Inferior parietal cortex (tissue), 1 donor: Measurements from ENCODE around the gene KCNQ1.

Source experiments
- DNase-seq: peaks from one replicate; pipeline ENCODE4 v3.0.0-alpha.2; 2016; ENCODE audit errors: extremely low spot score

The KCNQ1 gene

DNA sequence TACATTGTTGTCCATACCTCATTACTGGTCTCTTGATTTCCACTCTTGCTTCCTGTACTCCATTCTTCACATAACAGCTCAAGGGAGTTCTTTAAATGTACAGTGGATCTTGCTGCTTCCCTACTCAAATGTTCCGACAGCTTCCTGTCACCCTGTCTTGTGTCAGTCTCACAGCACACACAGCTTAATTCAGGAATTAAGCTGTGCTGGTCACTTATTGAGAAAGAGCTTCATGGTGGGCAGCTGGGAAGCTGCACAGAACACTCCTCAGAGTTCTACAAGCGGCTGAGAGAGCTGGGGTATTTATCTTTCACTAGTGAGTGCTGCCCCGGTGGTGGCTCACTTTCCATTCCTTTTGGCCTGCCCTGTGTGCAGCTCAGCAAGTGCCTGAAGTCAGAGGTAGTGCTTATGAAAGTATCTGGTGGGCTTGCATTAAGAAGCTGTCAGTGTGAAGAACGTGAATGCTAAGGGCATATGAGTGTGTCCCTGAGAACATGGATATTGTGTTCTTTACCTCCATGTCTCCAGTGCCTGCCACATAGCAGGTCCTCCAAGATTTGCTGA, 206.3 kb downstream of the KCNQ1 start:
- no peak for DNase-seq

DNA sequence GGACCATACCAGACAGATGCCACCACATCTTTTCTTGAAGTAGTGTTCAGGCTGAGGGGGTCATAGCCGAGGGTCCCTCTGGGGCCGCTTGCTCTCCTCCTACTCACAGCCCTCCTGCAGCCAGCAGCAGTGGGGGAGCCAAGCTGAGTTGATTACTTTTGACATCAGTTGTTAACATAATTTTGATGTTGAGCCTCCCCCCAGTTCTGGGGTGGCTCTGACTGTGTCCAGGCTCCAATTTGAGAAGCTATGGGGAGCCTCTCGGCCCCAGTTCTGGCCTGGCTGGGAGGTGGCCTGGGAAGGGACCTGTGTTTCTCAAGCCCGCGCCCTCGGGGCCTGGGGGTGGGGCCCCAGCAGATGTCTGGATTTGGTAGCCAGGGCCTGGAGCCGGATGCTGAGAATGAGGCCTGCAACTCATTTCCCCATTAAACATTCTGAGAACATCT, 207.0 kb downstream of the KCNQ1 start:
- no peak for DNase-seq

DNA sequence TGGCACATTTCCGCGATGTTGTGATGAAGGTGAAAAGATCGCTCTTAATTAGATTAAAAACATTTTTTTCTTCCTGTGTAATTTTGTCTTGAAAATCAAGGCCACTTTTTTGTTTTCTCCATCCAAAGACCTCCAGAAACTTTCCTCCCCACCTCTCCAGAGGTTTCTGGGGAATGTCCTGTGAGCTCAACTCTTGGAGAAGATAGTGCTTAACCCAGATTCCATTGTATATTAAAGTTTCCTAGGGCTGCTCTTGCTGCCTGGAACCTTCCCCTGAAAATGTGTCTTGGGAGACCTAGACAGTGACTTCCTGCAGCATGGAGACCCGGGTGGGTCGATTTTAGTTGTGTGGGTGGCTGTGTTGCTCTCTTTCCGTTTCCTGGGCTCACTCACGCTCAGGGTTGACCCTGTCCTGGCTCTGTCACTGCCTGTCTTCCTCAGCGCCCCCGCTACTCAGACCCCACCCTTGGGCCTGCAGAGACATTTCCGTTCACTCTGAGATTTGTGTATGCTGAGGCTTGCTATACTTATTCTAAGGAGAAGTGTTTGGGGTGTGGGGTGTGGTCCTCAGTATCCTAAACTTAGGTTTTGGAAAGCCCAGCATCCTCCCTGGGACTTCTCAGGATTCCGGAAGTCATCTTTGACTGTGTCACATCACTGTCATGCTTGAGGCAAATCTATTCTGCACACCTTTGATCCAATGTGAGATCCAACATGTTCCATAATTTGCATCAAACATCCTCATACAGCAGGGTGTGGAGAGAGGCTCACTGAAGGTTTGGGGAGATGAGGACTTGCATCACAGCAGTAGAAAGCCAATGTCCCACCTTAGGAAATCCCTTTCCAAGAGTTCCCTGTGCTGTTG, 207.8 kb downstream of the KCNQ1 start:
- DNase-seq = no peak

DNA sequence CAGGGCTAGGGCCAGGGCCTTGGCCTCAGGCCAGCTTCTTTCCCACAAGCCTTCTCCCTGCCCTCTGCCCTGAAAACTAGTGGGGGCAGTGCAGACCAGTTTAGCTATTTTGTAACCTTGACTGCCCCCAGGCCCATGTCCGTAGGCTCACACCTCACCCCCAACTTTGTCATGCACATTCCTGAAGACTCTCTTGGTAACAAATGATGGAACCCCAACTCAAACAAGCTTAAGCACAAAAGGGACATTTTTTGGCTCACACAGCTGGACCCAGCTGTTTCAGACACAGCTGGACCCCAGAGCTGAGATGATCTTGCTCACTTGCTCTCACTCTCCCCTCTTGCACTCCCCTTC, 208.4 kb downstream of the KCNQ1 start:
- DNase-seq = no peak

DNA sequence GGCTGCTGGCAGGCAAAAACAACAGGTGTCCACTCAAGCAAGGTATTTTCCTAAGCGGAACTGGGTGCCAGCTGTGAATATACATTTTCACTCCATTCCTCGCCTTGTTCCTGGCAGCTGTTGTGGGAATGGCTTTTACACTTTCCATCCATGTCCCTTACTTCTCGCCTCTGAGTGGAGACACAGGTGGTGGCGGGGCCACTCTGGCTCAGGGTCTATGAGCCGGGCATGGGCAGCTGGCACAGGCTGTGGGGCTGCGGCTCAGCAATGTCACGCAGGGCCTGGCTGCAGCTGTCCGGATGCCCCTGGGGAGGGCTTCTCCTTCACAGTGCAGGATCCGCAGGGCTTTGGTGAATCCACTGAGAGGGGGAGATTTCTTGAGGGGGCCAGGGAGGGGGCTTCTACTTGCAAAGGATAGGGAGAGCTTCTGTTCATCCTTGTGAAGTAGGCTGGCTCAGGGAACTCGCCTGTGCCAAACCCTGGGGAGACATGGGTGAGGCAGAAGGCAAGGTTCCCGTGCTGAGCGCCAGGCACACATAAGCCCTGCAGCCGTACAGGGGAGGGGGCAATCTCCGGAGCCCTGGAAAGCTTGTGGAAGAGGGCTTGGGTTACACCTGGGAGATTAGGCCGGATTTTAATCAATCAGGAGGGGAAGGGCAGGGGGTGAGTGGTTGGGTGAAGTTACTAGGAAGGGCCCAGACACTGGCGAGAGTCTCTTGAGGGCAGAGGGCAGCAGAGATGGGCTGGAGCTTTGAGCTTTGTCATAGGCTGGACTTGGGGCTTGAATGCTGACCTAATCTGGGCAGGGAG, 209.3 kb downstream of the KCNQ1 start:
- no peak for DNase-seq

DNA sequence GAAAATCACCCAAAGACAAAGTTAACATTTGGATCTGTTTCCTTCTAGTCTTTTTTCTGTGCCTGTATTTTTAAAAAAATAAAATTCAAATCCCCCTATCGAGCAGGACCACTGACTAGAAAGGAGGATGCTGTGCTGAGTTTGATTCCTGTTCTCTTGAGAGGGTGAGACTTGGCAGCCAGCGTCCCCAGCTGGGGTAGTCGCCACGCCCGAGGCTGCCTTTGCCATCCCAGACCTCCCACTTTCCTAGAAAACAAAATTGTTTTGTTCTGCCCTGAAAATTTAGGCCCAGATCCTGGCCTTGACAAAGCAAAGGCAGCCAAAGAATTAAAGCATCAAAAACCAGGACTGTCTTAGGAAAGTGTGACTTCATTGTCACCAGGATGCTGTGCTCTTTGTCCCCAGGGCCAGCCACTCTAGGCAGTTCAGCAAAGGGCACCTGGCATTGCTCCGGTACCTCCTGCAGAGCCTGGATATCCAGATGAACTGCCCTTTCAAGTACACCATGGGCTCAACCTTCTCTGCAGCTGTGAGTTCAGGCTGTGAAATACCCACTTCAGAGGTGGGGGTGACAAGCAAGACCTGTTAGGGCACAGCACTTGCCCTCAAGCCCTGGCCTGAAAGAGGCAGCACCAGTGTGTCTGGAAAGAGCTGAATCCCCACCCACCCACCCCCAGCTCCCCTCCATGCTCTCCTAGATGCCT, 210.4 kb downstream of the KCNQ1 start:
- DNase-seq = no peak

DNA sequence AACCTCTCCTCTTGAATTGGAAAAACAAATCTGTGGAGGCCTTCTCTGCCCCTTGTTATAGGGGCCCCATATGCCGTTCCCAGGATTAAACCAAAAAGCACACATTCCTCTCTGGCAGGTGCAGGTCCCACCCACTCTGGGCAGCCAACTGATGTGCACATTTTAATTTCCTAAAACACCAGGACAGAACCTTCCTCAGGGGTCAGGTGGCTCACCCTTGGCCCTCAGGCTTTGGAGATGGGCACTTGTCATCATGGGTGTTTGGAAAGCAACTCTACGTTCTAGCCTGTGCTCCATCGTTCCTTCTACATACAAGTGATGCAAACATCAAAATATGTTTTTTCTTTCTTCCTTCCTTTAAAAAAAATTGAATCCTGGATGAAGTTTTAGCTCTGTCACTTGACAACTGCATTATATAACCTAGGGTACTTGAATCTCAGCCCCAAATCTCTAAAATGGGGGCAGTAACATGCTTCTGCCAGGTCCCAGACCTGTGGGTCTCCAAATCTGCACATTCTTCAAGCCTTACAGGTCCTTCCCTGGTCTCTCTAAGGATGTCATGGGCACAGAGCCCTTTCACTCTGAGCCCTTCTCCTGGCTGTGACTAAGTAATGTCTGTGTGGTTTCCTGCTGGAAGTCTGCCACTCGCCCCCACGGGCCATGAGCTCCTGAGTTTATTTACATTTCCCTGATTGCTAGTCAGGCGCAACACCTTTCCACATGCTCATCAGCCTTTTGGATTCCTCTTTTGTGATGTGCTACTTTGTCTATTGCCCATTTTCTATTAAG, 211.2 kb downstream of the KCNQ1 start:
- no peak for DNase-seq

DNA sequence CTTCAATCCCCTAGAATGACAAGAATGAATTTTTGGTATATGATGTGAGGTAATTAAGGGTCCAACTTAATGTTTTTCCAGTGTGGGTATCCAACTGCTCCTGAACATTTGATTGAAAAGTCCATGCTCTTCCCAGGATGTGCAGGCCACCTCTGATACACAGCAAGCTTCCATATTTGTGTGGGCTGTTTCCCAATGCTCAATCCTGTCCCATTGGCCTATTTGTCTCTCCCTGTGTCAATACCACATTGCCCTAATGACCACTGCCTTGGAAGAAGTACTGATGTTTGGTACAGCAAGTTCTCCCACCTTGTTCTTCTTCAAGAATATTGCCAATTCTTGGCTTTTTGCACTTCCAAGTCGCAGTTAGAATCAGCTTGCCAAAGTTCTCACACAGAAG, 212.1 kb downstream of the KCNQ1 start:
- no peak for DNase-seq

DNA sequence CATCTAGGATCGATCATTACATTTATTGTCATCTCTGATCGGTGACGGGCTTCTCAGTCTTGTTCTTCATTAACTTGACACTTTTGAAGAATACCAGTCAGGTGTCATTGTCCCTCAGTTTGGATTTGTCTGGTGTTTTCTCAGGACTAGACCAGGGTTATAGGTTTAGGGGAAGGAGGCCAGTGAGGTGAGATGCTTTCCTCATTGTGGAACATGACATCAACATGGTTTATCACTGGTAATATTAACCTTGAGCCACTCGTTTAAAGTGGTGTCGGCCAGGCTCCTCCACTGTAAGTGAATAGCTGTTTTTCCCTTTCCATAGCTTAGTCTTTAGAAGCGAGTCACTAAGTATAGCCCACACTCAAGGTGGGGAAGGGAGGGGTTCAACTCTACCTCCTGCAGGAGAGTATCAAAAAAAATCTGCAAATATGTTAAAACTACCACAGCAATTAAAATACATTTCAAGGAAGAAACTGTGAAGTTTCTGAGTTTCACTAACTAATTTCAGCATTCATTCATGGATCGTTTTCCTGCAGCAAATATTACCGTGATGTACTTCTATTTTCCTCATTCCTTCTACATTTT, 213.0 kb downstream of the KCNQ1 start:
- no peak for DNase-seq

DNA sequence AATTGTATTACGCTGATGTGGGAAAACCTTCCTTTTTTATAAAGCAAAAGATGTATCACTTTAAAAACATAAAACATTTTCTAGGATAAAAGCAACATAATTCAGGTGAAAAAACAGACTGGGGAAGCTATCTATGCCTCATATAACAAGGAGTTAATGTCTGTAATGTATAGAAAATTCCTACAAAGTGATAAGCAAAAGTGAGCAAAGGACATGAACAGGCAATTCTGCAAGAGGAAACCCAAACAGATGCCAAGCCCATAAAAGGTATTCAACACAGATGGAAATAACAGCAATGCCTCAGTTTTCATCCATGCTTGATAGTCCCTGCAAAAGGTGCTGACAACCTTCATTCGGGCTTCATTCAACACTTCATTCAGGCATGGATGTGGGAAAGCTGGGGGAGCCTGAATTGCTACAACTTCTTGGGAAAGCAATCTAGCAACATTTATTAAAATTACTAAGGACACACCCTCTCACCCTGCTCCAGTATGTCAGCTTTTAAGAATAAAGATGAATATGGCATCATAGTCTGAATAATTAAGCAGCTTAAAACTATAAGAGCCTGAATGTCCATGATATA, 215.6 kb downstream of the KCNQ1 start:
- DNase-seq = no peak

DNA sequence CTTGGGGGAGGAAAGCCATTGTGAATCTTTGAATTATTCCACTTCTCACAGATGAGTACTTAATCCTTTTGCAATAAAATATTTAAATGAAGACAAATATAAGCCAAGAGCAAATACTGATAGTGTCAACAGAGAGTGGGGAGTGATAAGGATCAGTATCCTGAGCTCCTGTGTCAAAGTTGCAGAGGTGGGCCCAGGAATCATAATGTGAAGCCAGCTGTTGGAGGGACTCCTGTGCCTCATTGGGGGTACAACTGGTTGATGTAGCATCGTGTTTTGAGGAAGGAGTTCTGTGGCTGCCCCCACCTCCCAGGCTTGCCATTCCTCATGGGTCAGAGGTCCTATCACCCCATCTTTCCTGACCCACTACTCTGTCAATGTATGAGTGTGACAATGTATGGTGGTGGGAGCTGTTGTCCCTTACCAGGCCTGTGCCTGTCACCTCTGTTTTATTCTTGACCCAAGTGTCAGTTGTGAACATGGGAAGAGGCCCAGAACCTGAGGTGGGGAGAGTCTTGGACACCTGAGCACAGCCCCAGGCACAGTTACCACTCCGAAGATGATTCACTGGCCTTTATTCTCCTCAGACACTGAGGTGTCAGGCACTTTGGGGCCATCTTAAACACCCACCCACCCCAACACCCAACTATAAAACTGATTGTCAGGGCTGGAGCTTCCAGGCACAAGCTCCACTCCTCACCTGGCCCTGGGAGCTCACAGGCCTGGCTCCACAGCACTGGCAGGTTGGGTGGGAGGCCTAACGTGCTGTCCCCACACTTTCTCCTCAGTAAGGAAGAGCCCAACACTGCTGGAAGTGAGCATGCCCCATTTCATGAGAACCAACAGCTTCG, 216.6 kb downstream of the KCNQ1 start:
- DNase-seq = no peak

DNA sequence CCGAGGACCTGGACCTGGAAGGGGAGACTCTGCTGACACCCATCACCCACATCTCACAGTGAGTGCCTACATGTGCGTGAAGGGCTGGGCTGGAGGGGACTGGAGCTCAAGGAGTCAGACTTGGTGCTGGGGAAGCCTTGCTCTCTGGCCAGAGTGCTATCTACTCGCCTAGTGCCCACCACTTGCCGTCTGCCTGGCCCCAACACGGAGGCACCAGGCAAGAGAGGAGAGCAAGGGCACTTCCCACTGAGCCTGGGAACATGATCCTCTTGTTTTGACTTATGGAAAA, 217.2 kb downstream of the KCNQ1 start:
- DNase-seq = no peak

DNA sequence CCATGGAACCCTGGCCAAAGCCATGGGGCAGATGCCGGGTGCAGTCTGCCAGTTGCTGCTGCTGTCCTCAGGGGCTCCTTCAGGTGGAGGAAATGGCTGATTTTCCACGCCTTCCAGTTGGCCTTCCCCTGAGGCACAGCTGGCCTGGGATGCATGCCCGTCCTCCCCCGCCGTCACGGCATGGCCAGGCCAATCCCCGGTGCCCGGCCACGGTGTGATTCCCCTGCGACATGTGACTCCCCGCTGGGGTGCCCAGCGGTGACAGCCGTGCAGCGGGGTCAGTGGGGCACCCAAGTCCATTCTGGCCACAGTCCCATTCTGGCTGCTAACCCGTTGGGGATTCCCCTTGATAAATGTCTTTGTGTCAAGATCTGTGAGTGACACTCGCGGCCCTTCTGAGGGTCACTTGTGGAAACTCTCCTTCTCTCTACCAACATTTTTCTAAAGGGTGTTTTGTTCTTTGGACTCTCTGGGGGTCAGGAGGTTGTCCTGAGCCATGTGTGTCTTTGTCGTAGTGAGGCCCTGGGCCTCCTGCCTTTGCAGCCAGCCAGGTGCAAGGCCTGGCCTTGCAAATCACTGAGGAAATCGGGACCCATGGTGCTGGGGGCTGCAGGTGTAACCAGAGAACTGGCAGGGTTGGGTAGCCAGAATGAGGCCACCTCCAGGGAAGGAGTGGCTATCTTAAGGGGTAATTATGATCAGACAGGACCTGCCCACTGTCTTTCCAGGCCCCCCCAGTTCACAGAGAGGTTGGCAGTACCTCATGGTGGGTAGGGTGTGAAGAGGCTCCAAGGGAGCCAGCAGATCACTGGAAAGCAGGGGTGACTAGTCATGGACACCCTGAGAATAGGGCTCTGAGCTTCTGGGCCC, 217.9 kb downstream of the KCNQ1 start:
- DNase-seq = no peak

DNA sequence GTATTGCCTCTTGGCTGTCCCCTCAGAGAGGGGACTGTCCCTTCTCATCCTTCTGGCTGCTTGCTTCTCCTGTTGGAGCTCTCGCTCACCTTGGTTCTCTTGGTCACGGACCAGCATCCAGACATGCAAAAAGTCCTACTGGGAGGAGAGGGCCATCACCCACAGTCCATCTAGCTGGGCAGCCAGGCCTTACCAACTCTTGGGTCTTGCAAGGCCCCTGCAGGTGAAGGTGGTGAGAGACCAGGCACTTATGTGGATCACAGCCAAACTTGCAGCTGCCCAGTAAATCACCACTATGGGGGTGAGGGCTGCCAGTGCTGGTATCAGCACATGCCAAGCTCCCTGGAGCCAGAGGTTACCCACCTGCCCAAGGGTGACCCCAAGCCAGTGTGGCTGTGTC, 218.7 kb downstream of the KCNQ1 start:
- no peak for DNase-seq

DNA sequence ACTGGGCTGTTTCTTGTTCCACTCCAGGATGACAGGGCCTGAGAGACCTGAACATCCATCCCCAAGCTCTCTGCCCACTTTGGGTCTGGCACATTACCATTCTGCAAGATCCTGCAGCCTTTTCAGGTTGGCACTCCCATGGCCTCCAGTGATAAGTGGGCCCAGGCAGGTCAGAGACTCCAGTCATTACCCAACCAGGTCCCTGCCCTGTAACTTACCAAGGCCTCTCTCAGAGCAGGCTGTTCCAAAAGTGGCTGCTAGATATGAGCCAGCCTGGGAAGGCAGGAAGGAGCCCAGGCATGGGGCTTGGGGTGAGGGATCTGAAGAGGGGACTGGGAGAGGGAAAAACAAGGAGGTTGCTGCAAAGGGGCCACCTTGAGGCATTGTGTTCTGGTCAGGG, 219.1 kb downstream of the KCNQ1 start:
- DNase-seq = no peak

DNA sequence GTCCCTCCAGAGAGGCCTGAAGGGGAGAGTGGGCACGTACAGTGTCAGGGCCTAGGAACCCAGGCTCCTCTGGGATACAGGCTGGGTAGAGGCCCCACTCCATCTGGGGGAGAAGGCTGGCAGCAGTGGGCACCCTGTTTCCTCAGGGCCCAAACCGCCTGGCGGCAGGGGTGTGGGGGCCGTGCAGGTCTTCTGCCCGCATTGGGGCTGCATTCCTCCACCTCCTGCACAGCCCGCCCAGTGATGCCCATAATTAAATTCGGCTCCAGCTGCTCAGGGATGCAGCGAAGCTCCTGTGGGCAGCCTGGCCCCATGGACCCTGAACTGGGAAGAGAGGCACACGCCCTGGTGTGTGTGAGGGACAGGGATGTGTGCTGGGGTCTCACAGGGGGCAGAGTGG, 219.6 kb downstream of the KCNQ1 start:
- no peak for DNase-seq

DNA sequence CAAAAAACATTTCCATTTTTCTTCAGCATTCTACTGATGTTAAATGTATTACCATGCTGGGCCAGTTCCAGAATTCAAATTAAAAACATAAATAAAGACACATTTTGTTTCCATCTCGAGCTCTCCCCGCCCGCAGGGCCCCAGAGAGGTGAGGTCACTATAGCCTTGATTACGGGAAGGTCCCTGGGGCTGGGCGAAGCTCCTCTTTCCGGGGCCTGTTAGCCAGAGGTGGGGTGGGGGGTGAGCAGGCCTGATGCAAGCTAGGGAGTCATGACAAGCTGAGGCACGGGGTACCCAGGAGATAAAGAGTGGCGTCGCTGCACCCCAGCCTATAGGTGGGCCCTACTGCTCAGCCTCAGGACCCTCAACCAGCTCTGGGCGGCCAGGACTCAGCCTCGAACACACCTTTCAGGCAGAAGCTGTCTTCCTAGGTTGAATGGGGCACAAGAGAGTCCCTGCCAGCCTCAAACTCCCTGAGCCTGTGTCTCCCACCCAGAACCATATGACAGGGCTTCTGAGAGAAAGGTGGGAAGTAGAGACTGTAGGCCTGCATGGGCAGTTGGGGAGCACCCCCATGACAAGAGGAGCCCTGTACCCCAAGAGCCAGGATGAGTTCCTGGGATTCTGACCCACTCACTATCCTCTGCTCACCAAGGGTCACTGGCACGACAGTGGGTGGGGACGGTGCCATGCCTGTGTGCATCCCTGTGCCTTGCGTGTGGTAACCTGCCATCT, 220.2 kb downstream of the KCNQ1 start:
- DNase-seq = no peak
